HG02642 (cell line): ENCODE data around the gene PIGX.

Experiments
- ATAC-seq: cut with Tn5 transposase; IDR thresholded peaks from one replicate; pipeline ENCODE4 v1.9.1; 2021; ENCODE audit warnings: mild to moderate bottlenecking; ENCODE audit not compliant: unreplicated experiment, poor library complexity

The PIGX gene

GRCh38 chr3:196754091-196754981, 42.2 kb downstream of the PIGX start:
- no peak for ATAC-seq

- no peak for ATAC-seq
Measured at GRCh38 chr3:196756732-196757131, 44.6 kb downstream of the PIGX start.

DNA sequence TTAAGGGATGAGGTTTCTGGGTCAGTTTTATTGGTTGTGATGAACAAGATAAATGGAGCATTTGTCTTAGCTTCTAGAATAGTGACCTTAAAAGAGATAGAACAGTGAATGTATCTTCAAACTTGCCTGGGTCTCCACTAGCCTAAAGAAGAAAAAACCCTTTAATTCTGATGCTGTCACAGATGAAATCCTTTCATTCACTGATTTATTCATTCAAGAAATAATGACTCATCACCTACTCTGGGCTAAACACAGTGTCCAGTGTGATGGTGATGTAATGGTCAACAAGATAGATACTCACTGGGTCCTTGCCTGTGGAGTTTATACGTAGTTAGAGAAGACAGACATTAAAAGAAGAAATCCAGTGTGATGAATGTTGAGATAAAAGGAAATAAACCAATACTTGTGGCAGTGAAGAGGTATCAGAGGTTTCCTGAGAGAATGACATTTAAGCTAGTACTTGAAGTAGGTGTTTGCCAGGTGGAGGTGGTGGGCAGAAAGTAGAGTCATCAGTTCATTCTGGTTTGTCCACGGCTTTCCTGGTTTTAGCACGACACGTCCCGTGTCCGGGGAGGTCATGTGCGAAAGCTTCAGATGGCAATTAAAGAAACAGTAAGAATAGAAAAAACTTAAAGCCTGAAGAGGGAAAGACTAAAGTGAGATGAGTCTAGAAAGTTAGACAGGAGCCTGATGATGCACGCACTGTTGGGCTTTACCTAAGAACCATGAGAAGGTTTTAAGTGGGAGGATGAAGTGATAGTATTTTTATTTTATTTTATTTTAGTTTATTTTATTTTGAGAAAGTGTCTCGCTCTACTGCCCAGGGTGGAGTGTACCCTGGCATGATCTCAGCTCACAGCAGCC, 45.9 kb downstream of the PIGX start:
- ATAC-seq, result no peak

- ATAC-seq, result no peak
Measured at GRCh38 chr3:196763179-196763578, 51.0 kb downstream of the PIGX start.

GRCh38 chr3:196765454-196765853, 53.3 kb downstream of the PIGX start:
- ATAC-seq, result no peak

- ATAC-seq, result no peak
Measured at GRCh38 chr3:196771067-196771466, 58.9 kb downstream of the PIGX start.

DNA sequence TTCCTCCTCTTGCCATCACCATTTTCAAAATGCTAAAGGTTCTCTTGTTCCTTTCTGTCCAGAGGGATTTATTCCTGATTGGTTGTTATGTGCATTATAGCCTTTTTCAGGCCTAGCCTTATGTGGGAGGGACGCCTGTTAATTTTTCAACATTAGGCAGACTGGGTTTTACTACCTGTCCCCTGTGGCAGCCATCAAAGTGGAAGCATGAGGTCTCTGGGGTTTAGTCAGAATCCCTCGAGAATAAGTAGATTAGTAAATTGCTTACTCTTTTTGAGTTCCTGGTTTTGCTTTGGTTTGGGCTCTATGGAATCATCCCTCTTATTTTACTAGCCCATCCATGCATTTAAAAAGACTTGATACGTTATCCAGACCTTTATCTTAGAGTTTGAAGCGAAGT, 59.9 kb downstream of the PIGX start:
- no peak for ATAC-seq

GRCh38 chr3:196772897-196773296, 60.7 kb downstream of the PIGX start:
- no peak for ATAC-seq

- no peak for ATAC-seq
Measured at GRCh38 chr3:196774191-196774820, 62.1 kb downstream of the PIGX start.

DNA sequence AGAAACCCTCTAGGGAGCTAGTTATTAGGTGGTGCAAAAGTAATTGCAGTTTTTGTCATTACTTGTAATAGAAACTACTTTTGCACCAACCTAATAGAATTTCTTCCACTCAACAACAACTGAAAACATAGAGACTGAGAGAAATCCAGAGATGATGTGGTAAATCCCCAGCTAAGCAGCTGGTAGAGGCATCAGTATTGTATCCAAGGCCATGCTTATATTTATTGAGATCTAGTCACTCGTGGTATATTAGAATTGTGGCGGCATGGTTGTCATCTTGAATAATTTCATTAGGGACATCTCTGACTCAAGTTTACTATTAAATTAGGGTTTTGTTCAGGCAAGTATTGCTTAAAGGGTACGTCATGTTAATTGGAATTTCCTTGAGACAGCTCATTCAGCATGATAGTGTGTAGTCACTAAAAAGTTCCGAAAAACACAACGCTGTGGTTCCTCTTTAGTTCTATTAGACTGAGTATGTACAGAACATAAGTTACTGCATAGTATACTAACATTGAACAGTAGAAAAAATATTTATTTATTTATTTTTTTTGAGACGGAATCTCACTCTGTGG, 62.8 kb downstream of the PIGX start:
- ATAC-seq, result no peak

- ATAC-seq, result no peak
Measured at GRCh38 chr3:196775938-196776337, 63.8 kb downstream of the PIGX start.

DNA sequence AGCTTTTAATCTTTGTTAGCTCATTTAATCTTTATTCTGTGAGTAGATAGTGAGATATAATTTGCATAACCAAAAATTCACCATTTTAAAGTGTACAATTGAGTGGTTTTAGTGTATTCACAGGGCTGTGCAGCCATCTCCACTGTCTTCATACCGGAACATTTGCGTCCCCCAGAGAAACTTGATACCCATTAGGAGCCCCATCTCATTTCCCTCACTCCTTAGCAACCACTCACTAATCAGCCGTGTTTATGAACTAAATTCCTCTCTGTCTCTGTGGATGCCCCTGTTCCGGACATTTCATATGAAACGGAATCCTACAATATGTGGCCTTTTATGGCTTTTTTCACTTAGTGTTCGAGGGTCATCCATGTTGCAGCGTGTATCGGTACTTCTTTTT, 65.7 kb downstream of the PIGX start:
- no peak for ATAC-seq

- ATAC-seq, result no peak
Measured at GRCh38 chr3:196778755-196779154, 66.6 kb downstream of the PIGX start.

GRCh38 chr3:196782511-196782910, 70.3 kb downstream of the PIGX start:
- no peak for ATAC-seq
